G401 (cell line): ENCODE measurements around the gene HTT. TPM values are rescaled to one million over a fixed set of nuclear protein-coding genes. Genes with fewer than 3 reads are reported as not detected.

ENCODE experiments used
- DNase-seq: peaks from one replicate; pipeline ENCODE4 v3.0.0-alpha.2; 2015; ENCODE audit warnings: low spot score
- in situ Hi-C: cut with HindIII; loops from 2 replicates; pipeline ENCODE4 v1.10.0; 2016; ENCODE audit warnings: low sequenced_read_pairs, mixed read lengths
- total RNA-seq: library from RNA; depleted of rRNA; stranded (reverse); fragments of >200 nt; shearing (Covaris generic); gene quantifications from 2 replicates; pipeline ENCODE4 v1.2.3, GENCODE V29; 2014

The HTT gene
- total RNA-seq, 1 experiment from 2014 or later = 52.6 TPM

DNA sequence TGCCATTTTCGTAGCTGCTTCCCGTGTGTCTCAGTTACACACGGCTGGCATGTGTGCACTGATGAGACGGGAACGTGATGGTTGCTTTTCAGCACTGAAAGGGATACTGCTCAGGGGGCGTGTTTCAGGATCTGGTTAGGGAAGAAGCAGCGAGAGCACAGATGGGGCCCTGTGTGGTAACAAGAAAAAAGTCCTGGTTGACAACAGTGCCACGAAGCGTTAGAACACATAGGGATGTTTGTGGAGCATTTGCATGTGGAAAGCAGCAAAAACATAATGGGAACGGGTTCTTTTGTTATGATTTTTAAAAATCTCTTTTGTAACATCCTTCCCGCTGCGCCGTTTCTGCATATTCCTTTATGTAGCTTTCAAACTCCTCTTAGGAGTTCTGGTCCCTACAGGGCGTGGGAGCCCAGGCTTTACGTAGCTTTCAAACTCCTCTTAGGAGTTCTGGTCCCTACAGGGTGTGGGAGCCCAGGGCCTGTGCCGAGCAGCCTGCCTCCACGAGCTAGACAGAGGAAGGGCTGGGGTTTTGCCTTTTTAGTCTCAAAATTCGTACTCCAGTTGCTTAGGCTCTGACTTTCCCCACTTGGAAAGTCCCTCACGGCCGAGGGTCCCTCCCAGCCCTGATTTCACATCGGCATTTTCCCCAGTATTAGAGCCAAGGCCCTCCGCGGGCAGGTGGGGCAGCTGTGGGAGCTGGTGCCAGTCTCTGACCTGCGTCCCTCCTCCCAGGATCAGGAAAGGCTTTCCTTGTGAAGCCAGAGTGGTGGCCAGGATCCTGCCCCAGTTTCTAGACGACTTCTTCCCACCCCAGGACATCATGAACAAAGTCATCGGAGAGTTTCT lies 163.5 kb downstream of the HTT start:
- DNase-seq = no peak
- in situ Hi-C loops = no loop called here

DNA sequence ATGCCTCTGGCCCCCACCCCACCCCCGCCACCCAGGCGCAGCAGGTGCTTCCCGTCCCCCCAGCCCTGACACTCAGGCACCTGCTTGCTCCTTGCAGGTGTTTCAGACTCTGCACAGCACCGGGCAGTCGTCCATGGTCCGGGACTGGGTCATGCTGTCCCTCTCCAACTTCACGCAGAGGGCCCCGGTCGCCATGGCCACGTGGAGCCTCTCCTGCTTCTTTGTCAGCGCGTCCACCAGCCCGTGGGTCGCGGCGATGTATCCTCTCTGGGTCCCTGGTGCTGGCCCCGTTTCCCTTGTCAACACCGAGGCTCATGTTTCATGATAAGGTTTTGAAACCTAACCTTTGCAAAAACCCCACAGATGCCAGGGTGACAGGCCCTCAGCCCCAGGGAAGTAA lies 164.2 kb downstream of the HTT start:
- DNase-seq = no peak
- in situ Hi-C loops = no loop called here

DNA sequence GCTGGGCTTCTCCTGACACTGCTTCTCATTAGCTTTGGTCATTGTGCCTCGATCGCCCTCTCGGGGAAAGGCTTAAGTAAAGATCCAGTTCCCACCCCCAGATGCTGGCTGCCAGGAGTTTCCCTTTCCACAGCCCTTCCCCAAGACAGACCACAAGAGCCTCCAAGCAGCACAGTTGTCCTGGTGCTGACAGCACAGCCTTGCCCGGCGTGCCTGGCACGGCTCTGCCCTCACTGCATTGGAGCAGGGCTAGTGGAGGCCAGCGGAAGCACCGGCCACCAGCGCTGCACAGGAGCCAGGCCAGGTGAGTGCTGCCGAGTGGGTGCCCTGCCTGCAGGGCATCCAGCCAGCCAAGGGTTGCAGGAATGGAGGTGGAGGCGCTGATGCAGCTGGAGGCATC lies 164.8 kb downstream of the HTT start:
- in situ Hi-C loops = no loop called here

DNA sequence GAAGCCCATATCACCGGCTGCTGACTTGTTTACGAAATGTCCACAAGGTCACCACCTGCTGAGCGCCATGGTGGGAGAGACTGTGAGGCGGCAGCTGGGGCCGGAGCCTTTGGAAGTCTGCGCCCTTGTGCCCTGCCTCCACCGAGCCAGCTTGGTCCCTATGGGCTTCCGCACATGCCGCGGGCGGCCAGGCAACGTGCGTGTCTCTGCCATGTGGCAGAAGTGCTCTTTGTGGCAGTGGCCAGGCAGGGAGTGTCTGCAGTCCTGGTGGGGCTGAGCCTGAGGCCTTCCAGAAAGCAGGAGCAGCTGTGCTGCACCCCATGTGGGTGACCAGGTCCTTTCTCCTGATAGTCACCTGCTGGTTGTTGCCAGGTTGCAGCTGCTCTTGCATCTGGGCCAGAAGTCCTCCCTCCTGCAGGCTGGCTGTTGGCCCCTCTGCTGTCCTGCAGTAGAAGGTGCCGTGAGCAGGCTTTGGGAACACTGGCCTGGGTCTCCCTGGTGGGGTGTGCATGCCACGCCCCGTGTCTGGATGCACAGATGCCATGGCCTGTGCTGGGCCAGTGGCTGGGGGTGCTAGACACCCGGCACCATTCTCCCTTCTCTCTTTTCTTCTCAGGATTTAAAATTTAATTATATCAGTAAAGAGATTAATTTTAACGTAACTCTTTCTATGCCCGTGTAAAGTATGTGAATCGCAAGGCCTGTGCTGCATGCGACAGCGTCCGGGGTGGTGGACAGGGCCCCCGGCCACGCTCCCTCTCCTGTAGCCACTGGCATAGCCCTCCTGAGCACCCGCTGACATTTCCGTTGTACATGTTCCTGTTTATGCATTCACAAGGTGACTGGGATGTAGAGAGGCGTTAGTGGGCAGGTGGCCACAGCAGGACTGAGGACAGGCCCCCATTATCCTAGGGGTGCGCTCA lies 165.8 kb downstream of the HTT start:
- no peak for DNase-seq
- in situ Hi-C loops = loop anchor here (5.0 kb wide), 1 partner anchor 122 kb away; no protein-coding TSS in a partner anchor

More for the DNA sequence above, 164.8 kb downstream of the HTT start:
- DNase-seq = no peak

DNA sequence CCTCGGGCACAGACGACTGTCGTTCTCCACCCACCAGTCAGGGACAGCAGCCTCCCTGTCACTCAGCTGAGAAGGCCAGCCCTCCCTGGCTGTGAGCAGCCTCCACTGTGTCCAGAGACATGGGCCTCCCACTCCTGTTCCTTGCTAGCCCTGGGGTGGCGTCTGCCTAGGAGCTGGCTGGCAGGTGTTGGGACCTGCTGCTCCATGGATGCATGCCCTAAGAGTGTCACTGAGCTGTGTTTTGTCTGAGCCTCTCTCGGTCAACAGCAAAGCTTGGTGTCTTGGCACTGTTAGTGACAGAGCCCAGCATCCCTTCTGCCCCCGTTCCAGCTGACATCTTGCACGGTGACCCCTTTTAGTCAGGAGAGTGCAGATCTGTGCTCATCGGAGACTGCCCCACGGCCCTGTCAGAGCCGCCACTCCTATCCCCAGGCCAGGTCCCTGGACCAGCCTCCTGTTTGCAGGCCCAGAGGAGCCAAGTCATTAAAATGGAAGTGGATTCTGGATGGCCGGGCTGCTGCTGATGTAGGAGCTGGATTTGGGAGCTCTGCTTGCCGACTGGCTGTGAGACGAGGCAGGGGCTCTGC lies 166.5 kb downstream of the HTT start:
- in situ Hi-C loops = loop anchor here (5.0 kb wide), 1 partner anchor 121 kb away; no protein-coding TSS in a partner anchor
- peak; percentile 69 for DNase-seq

DNA sequence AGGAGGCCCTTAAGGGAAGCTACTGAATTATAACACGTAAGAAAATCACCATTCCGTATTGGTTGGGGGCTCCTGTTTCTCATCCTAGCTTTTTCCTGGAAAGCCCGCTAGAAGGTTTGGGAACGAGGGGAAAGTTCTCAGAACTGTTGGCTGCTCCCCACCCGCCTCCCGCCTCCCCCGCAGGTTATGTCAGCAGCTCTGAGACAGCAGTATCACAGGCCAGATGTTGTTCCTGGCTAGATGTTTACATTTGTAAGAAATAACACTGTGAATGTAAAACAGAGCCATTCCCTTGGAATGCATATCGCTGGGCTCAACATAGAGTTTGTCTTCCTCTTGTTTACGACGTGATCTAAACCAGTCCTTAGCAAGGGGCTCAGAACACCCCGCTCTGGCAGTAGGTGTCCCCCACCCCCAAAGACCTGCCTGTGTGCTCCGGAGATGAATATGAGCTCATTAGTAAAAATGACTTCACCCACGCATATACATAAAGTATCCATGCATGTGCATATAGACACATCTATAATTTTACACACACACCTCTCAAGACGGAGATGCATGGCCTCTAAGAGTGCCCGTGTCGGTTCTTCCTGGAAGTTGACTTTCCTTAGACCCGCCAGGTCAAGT lies 167.5 kb downstream of the HTT start:
- in situ Hi-C loops = loop anchor here (5.0 kb wide), 1 partner anchor 120 kb away; no protein-coding TSS in a partner anchor

DNA sequence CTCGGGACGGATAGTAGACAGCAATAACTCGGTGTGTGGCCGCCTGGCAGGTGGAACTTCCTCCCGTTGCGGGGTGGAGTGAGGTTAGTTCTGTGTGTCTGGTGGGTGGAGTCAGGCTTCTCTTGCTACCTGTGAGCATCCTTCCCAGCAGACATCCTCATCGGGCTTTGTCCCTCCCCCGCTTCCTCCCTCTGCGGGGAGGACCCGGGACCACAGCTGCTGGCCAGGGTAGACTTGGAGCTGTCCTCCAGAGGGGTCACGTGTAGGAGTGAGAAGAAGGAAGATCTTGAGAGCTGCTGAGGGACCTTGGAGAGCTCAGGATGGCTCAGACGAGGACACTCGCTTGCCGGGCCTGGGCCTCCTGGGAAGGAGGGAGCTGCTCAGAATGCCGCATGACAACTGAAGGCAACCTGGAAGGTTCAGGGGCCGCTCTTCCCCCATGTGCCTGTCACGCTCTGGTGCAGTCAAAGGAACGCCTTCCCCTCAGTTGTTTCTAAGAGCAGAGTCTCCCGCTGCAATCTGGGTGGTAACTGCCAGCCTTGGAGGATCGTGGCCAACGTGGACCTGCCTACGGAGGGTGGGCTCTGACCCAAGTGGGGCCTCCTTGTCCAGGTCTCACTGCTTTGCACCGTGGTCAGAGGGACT lies 168.8 kb downstream of the HTT start:
- DNase-seq = no peak
- in situ Hi-C loops = loop anchor here (5.0 kb wide), 1 partner anchor 119 kb away; no protein-coding TSS in a partner anchor

More for the DNA sequence above, 167.5 kb downstream of the HTT start:
- DNase-seq = no peak

DNA sequence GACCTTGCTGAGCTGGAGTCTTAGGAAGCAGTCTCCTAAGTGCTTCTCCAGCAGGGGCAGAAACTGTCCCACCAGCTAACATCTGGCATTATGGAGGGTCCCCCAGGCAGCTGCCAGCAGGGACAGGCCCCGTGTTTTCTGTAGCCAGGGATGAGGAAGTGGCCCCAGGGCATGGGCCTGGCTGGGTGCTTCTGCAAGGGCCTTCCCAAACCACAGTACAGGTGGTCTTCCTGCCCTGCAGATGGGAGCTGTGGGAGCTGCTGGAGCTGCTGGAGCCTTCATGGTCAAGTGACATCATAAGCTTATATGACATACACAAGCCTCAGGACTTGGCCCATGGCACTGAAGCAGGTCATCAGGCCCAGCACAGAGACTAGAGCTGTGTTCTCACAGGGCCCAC lies 169.5 kb downstream of the HTT start:
- DNase-seq = no peak
- in situ Hi-C loops = loop anchor here (5.0 kb wide), 1 partner anchor 118 kb away; no protein-coding TSS in a partner anchor

DNA sequence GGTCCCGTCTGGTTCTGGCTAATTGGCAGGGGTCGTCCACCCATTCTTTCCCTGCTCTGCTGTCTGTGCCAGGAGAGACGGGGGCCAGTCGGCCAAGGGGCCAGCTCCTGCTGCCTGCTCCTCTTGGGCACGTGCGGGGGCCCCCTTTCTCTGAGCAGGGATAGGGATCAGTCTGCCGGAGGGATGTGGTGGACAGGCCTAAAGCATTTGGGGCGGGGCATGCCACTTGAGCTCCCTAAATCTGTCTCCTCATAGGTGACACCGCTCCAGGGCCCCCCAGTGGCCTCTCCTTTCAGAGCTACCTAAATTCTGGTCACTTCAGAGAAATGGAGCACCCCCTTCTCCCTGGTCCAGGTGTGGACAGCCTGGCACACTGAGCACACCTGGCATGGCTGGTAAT lies 170.3 kb downstream of the HTT start:
- DNase-seq = no peak
- in situ Hi-C loops = loop anchor here (5.0 kb wide), 1 partner anchor 118 kb away; no protein-coding TSS in a partner anchor

DNA sequence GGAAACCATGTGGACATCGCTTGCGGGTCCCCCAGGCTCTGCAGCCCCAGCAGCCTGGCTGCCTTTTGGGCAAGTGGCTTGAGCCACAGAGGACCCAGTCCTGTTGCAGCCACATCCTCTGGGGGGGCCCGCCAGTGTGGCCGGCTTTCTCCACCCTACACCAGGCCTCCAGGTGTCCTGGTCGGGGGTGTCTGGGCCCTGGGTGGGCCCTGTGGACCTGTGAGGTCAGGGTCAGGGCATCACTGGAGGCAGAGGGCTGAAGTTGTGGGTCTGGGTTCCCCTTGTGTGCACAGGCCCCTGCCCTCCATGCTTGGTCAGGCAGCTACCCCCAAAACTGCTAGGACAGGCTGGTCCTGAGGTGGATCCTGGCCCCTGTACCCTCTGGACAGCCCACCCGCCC lies 171.2 kb downstream of the HTT start:
- DNase-seq = no peak
- in situ Hi-C loops = no loop called here

DNA sequence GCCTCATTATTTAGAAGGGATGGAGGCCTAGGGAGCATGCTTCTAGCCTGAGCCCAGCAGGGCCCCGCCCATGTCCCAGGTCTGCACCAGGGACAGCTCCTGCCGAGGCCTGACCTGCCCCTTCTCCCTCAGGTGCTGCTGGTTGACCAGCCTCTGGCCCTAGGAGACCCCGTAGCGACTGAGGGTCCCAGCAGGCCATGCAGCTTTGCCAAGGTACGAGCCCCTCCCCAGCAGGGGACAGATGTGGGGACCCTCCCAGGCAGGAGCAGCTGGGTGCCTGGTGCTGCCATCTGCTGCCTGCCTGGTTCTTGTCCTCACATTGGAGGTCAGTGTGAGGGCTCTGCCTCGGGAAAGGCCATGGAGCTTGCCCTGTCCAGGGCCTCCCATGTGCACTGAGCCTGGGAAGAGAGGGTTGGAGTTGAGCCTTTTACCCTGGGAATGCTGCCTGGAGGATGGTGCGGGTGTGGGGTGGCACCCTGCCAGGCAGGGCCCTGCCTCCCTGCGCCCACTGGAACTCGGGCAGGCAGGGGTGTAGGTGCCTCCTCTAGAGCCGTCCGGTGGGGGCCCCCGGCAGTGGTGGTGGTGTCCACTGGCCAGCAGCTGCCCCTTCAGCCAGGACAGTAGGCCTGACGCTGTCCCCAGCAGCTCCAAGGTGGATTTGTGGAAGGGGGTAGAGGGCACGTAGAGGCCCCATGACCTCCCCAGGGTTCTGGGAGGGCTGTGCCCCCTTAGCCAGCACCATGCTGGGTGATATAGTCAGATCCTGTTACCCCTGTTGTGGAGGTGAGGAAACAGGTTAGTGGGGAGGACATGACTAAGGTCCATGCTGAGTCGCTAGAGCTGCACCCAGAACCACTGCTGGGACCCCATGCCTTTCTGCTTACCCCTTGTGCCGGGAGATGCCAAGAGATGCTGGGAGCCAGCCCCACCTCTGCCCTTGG lies 172.2 kb downstream of the HTT start:
- no peak for DNase-seq
- in situ Hi-C loops = no loop called here

DNA sequence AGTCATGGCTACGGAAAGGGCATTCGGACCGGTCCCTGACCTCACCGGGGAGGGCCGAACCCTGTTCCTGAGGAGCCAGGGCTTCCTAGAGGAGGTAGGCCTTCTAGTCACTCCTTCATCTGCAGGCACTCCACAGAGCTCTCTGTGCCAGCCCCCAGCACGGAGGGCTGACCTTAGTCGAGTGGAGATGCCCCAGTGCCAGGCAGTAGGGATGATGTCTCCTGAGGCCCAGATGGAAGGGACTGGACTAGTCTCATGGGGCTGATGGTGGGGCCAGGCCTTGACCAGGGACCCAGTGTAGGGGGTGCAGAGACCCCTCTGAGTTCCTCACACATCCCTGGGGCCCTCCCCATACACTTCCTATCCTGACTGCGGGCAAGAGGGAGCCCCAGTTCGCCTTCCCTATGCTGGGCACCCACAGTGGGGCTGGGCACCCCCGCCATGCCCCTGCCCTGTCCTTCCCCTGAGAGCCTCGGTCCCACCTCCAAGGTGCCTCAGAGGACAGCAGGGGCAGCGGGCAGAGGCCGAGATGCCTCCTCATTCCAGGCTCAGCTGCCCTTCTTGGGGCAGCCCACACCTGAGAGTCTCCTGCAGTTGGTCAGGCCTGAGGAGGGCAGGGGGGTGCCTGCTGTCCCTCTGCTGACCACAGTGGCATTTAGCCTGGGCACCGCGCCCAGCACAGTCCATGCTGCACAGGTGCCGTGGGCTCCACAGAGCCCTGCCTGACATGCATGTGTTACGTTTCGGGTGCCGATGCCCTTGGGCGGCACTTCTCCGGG lies 173.1 kb downstream of the HTT start:
- DNase-seq = no peak
- in situ Hi-C loops = no loop called here

DNA sequence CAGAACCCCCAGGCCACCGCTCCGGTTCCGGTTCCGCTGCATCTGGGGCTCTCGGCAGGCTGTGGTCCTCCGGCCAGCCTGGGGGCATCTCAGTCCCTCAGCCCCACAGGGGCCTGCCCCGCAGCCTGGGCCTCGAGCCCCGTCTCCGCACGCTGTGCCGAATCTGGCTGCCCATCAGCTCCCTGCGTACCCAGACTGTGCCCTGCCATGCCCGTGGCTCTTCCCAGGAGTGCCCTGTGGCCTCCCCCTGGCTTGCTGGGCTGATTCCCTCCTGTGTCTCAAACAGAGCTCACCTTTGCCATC lies 173.6 kb downstream of the HTT start:
- DNase-seq = no peak
- in situ Hi-C loops = no loop called here

DNA sequence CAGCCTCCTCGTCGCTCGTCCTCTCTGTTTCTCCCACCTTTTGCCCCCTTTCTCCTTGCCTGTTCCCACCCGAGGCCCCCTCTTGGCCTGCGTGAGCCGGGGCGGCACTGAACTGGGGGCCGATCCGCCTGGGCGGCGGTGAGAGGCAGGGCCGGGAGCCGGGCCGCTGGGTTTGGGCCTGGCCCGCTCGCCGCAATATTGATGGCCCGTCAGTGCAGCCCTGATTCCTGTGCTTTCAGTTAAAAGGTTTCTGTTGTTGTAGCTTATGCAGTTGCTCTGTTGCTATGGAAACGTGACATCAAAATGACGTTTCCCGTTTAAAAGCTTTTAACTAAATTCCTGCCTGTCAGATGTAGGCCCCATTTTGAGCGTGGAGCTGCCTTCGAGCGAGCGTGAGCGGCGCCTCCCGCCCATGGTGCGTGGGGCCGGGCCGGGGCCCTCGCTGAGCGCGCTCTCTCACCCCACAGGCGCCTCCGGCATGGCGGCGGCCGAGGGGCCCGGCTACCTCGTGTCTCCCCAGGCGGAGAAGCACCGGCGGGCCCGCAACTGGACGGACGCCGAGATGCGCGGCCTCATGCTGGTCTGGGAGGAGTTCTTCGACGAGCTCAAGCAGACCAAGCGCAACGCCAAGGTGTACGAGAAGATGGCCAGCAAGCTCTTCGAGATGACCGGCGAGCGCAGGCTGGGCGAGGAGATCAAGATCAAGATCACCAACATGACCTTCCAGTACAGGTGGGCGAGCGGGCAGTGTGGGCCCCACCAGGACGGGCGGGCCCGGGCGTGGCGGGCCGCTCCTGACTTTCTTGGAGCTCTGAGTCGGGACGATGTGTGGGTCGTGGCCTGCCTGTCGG lies 174.6 kb downstream of the HTT start, which contains the start of gene MSANTD1:
TSS of gene MSANTD1 (plus strand) at position 349 of the 851 bp plus-strand sequence. CDS start at position 413, 64 bp downstream.
- in situ Hi-C loops = no loop called here
- no peak for DNase-seq

DNA sequence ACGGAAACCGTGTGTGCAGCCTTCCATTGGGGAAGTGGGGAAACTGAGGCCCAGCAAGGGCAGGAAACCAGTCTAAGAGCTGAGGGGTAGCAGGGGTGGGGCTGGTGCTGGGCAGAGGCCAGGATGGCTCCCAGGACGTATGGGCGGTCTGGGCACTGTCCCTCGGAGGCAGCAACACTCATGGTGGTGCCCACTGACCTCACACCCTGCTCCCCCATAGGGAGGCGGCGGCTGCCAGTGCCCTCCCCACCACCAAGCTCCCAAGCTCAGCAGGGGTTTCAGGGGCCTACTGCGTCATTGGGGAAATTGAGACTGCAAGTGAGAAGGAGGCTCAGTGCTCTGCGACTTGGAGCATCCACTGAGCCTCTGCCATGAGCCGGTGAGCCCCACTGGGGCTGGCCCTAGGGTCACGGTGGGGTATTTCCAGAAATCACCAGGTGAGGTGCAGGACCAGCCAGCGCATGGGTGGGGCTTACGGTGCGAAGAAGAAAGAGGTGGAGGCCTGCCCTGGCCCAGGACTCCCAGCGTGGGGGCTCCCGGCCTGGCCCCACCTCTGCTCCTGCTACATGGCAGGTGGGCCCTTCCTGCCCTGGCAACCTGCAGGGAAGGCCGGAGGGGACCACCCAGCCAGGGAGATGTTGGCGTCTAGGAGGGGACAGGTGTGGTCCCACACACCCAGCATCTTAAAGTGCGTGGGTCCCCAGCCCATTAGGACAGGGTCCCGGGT lies 175.4 kb downstream of the HTT start:
- in situ Hi-C loops = no loop called here
- no peak for DNase-seq
